Upper lobe of right lung (tissue), 1 donor: ENCODE measurements around the gene FAM20A. TPM values are rescaled to one million over a fixed set of nuclear protein-coding genes. Genes with fewer than 3 reads are reported as not detected.
A peak's percentile ranks its signal among the peaks of the same experiment; 100 is the strongest.

ENCODE experiments used
- ATAC-seq: fragments of 200-7000 bp; cut with Tn5 transposase; one replicate; pipeline ENCODE4 v1.9.1; 2020; ENCODE audit warnings: mild to moderate bottlenecking, moderate library complexity
- DNase-seq: peaks from one replicate; pipeline ENCODE4 v3.0.0-alpha.2; 2020
- H3K27ac ChIP-seq: fragments of 200-600 bp; one replicate; pipeline ENCODE4 v1.8.0; 2022
- H3K27me3 ChIP-seq: fragments of 200-600 bp; one replicate; pipeline ENCODE4 v1.8.0; 2022; ENCODE audit warnings: mild to moderate bottlenecking
- H3K36me3 ChIP-seq: fragments of 200-600 bp; one replicate; pipeline ENCODE4 v1.8.0; 2022
- H3K4me1 ChIP-seq: fragments of 200-600 bp; one replicate; pipeline ENCODE4 v1.8.0; 2022
- H3K4me3 ChIP-seq: fragments of 200-600 bp; one replicate; pipeline ENCODE4 v1.8.0; 2022; ENCODE audit warnings: mild to moderate bottlenecking
- H3K9me3 ChIP-seq: fragments of 200-600 bp; one replicate; pipeline ENCODE4 v1.8.0; 2022
- intact Hi-C: fragments of 100-400 bp; cut with DNase I; formaldehyde crosslinking; loops from one replicate; pipeline ENCODE4 v1.11.0; 2022
- total RNA-seq: library from RNA; stranded (reverse); fragmentation: NEBNext Ultra II Directional; extraction: Animal tissue kit (Norgen Biotek cat#: 25700); gene quantifications from one replicate; pipeline ENCODE4 v1.2.1, GENCODE V29; 2021
- TF ChIP-seq, protein P1 (sequence below): fragments of 200-600 bp; IDR thresholded peaks from one replicate; pipeline ENCODE4 v1.8.0; 2022; ENCODE audit warnings: antibody characterized with exemption
- donor health status: DM: no; HTN: yes; CAD: no; lungs with severe emphysema.

FAM20A gene
- total RNA-seq, 1 donor from 2014 or later, result 43.3 TPM

DNA sequence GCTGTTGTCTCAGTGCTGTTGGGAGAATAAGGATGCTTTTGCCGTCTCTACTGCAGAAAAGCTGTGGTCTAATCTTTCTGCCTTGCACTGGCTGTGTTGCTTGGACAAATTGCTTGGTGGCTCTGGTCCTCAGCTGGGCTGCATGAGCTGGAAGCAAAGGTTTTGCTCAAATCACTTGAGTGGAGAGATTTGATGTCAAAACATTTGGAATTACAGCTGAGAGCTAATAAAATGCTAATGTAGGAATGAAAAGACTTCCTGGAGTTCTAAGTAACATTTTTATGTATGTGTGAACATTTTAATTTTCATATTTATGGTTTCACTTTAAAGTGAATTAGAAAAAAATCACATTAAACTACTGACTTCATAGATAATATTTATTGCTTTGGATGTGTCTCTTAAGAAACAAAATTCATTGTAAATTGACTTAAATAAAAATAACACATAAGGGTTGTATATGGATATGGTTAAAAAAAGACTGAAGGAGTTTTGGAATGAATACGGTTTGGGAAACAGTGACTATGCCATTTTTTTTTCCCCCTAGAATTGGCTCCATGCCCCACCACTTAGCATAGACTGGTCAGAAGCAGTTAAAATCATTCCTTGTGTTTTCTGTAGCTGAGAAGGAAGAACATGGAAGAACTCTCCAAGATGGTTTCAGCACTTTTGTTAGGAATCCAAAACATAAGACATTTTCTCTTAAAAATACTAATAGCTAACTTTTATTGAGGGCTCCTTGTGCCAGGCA, 39.2 kb upstream of the FAM20A start:
- DNase-seq (no peak), ATAC-seq (no peak)
- Histone ChIP-seq H3K27ac (no peak overlapping the region), H3K36me3 (no peaks in the 10 kb centered on the region), H3K4me1 (no peaks in the 10 kb centered on the region), H3K4me3 (no peak overlapping the region), H3K9me3 (no peaks in the 10 kb centered on the region), H3K27me3 (no peaks in the 10 kb centered on the region)
- TF ChIP-seq, protein P1, sequence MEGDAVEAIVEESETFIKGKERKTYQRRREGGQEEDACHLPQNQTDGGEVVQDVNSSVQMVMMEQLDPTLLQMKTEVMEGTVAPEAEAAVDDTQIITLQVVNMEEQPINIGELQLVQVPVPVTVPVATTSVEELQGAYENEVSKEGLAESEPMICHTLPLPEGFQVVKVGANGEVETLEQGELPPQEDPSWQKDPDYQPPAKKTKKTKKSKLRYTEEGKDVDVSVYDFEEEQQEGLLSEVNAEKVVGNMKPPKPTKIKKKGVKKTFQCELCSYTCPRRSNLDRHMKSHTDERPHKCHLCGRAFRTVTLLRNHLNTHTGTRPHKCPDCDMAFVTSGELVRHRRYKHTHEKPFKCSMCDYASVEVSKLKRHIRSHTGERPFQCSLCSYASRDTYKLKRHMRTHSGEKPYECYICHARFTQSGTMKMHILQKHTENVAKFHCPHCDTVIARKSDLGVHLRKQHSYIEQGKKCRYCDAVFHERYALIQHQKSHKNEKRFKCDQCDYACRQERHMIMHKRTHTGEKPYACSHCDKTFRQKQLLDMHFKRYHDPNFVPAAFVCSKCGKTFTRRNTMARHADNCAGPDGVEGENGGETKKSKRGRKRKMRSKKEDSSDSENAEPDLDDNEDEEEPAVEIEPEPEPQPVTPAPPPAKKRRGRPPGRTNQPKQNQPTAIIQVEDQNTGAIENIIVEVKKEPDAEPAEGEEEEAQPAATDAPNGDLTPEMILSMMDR, result no peak
- intact Hi-C loops, result no loop called here

DNA sequence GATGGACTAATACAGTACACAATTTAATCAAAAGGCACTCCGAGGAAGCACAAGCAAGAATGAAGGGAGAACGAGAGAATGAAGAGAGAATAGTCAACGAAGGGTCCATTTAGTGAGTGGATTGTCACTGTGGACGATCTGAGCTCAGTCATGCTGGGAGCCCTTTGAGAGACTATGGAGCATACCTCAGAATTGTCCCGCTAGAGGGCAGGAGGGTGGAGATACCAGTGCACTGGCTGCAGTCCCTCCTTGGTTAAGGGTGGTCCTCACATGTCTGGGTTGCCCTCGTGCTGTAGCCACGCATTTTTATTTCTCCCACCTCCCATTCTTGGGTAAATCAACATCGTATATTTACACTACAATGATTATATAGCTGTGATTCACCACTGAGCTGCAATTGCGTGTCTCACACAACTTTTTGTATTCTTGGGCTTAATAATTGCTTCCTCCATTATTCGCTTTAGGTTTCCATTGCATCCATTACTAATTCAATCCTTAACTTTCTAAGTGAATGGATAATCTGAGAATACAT, 33.2 kb upstream of the FAM20A start:
- H3K9me3 ChIP-seq, result no peaks in the 10 kb centered on the region
- no peak overlapping the region for H3K4me3 ChIP-seq
- intact Hi-C loops, result no loop called here
- H3K27me3 ChIP-seq, result no peaks in the 10 kb centered on the region
- ATAC-seq, result no peak
- no peak overlapping the region for H3K27ac ChIP-seq
- DNase-seq, result no peak
- H3K4me1 ChIP-seq, result no peaks in the 10 kb centered on the region
- no peaks in the 10 kb centered on the region for H3K36me3 ChIP-seq
- TF ChIP-seq, protein P1, result no peak

DNA sequence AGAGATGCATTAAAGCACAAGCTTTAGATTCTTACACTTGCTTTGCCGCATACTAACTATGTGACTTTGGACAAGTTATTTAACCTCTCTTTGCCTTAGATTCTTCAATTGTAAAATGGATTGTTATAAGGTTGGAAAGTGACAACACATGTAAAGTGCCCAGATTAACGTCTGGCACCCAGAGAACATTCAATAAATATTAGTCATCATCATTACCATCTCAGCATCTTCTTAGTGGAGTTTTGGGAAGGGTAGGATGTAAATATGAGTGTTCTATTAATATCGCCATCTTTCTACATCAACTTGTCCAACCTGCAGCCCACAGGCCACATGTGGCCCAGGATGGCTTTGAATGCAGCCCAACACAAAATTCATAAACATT, 27.4 kb upstream of the FAM20A start:
- TF ChIP-seq, protein P1, result no peak
- no peaks in the 10 kb centered on the region for H3K27me3 ChIP-seq
- no peaks in the 10 kb centered on the region for H3K36me3 ChIP-seq
- ATAC-seq (no peak), DNase-seq (no peak)
- H3K9me3 ChIP-seq, result no peaks in the 10 kb centered on the region
- H3K27ac ChIP-seq, result no peak overlapping the region
- H3K4me1 ChIP-seq, result no peaks in the 10 kb centered on the region
- H3K4me3 ChIP-seq, result no peak overlapping the region
- intact Hi-C loops, result no loop called here

DNA sequence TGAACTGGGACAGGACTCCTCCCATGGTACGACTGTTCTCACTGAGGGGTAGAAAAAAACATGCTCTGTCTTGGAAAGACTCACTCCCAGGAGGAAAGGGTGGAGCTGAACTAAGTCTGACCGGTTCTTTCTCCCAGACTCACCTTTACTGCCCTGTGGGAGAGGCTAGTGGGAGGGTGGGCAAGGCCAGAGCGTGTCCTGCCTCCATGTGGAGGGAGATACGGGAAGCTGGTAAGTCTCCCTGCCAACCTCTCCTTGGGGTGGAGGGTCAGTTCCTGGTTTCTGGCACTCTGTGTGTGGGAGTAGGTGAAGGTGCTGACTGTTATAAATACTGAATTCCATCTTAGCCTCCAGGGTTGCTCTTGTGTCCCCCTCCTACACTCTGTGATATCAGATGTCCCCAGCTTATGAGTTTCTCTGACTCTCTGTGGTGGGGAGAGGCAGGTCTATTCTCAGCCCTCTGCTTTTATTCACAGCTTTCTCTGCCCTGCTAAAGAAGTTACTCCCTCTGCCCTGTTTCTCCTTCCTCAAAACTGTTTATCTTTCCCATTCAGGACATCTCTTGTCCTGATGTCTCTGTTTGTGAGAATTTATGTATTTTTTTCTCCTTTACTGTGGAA, 26.9 kb upstream of the FAM20A start:
- H3K27me3 ChIP-seq, result no peaks in the 10 kb centered on the region

DNA sequence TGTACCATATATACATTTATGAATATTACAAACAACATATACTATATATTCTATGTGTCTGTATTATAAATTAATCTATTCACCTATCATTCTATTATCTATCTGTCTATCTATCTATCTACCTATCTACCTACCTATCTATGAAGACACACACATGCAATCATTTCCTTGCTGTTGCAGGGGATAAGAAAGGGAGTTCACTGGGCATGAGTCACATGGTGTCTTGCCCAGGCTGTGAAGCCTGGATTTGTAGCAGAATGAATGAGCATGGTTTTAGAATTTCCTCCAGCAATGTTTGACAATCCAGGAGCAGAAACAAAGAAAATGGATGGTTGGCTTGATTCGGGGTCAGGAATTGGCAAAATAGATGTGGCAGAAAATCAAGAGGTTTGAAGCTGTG, 23.2 kb upstream of the FAM20A start:
- ATAC-seq (no peak), DNase-seq (no peak)
- Histone ChIP-seq H3K27me3 (no peaks in the 10 kb centered on the region), H3K9me3 (no peaks in the 10 kb centered on the region), H3K27ac (no peak overlapping the region), H3K36me3 (no peaks in the 10 kb centered on the region), H3K4me1 (no peaks in the 10 kb centered on the region), H3K4me3 (no peak overlapping the region)
- intact Hi-C loops, result no loop called here
- TF ChIP-seq, protein P1, result no peak

More for the DNA sequence above, 26.9 kb upstream of the FAM20A start:
- Histone ChIP-seq H3K27ac (no peak overlapping the region), H3K4me3 (no peak overlapping the region), H3K36me3 (no peaks in the 10 kb centered on the region), H3K4me1 (no peaks in the 10 kb centered on the region), H3K9me3 (no peaks in the 10 kb centered on the region)
- peak; percentile 58 for ATAC-seq
- intact Hi-C loops, result no loop called here
- TF ChIP-seq, protein P1, result no peak
- no peak for DNase-seq
